Activated T-cell treated with anti-CD3 and anti-CD28 coated beads for 48 hours (primary cell): ENCODE data around the gene TOR1B.

Experiments
- DNase-seq: peaks from one replicate; pipeline ENCODE4 v3.0.0-alpha.2; 2020; ENCODE audit warnings: low read depth

The TOR1B gene

GRCh38 chr9:129845373-129845772 lies 42.4 kb downstream of the TOR1B start:
- DNase-seq, result no peak

GRCh38 chr9:129848712-129849441 lies 45.9 kb downstream of the TOR1B start:
- no peak for DNase-seq

GRCh38 chr9:129849901-129850300 lies 46.9 kb downstream of the TOR1B start:
- no peak for DNase-seq

DNA sequence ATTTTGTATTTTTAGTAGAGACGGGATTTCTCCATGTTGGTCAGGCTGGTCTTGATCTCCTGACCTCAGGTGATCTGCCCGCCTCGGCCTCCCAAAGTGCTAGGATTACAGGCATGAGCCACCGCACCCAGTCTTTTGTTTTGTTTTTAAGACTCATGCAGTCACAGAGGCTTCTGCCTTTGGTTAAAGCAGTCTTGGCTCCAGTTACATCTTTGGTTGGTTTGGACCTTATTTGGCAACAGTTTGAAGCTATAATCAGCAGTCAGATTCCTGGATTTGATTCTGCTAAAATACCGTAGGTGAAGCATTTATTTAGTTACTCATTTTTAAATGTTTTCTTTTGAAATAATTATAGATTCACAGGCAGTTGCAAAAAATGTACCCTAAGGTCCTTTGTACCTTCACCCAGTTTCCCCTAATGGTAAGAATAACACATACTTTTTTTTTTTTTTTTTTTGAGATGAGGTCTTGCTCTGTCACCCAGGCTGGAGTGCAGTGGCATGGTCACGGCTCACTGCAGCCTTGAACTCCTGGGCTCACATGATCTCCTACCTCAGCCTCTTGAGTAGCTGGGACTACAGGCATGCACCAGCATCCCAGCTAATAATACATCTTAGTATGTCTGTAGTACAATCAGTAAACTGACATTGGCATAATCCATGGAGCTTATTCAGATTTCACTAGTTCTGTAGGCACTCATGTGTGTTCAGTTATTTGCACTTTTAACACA lies 48.0 kb downstream of the TOR1B start:
- no peak for DNase-seq

DNA sequence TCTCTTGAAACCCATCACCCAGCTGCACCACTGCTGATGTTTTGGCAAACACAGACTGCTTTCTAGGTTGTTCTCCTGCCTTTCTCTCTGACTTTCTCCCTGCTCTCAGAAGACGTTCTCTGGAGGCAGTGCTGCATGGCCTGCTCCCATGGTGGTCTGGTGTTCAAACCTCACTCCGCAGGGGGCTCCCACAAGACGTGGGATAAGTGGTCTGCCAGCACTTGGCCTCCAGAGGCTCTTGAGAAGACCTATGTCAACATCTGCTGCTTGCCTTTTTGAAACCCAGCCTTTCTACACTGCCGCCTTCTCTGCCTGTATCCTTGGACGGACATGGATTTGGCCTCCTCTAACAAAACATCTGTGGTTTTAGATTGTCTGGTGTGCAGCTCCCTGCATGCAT lies 48.8 kb downstream of the TOR1B start:
- DNase-seq, result no peak

- DNase-seq, result no peak
Measured at GRCh38 chr9:129852579-129852978, 49.6 kb downstream of the TOR1B start.

DNA sequence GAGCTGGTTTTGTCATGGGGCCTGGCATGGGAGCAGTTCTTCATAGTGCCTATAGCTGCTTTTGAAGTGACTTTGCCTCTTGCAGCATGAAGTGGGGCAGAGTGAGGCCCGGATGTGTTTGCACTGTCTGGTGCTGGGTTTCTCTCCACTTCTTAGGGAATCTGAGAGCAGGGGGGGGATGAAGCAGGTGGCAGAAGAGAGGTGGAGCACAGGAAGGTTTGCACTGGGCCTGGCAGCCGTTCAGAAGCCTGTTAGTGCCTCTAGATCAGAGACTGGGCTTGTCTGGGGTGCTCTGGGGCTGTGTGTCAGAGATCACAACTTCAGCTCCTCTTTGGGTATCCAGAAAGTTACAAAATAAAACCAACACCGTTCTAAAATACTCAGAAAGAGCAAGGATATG lies 50.6 kb downstream of the TOR1B start:
- DNase-seq, result no peak

DNA sequence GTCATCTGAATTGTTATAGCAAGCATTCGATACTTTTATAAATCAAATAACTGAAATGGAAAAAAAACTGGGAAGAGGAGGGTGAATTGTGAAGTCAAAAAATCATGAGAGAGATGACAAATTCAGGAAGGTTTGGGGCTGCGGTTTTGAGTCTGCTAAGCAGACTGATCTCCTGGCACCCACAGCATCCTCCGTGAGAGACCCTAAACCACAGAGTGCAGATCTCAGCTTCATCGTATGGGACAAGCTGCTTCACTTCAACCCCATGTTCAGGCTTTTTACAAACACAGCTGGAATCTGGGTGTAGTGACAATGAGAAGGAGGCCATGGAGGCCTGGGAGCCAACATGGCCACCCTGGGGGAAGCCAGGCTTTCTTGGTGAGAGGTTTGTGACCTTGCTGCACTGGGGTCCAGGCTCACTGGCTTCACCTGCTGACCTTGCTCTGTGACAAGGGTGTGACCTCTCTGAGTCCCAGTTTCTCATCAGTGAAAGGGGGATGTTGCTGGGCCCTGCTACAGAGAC lies 51.7 kb downstream of the TOR1B start:
- DNase-seq, result no peak

DNA sequence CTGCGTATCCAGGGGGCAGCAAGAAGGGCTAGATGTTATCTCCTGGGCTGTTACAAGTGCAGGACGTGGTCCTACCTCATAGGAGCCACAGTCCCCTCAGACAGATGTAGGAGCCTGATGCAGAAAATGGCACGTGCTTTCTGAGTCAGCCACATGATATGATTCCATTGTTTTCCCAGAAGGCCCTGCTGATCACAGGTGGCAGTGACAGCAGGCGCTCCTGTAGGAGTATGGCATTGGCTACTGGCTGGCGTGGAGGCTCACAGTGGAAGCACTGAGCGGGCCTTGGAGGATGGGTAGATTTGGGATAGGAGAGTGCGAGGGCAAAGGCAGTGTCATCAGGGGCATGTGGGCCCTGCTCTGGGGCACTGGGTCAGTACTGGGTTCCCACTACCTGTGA lies 54.2 kb downstream of the TOR1B start:
- no peak for DNase-seq

DNA sequence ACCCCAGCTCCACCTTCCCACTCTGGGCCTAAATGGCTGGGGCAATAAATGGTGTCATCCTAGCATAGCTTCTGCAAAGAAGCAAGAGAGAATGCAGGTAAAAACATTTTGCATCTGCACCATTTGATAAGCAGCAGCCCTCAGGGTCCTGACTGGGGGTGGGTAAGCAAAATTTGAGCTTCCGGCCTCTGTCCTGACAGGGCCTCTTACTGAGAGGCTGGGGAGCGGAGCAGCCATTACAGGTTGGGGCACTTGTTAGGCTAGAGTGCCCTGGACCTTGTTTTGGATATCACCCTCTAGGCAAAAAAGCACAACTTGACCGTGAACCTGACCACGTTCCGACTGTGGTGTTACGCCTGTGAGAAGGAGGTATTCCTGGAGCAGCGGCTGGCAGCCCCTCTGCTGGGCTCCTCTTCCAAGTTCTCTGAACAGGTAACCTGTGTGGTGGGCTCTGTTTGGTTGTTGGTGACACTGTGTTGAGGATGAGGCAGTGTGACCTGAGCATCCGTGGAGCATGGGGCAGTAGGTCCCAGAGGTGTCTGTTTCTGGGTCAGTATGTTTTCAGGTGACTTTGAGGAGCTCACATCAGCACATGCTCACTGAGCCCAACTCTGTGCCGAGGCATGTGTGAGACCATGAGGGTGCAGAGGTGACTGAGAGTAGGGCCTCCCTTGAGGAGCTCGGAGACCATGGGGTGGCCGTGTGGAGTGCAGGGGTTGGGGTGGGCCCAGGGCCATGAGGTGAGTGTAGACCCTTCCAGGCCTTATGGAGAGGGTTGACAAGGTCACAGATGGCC lies 55.4 kb downstream of the TOR1B start:
- DNase-seq, result no peak
